Posterior vena cava (tissue), 2 donors: ENCODE measurements around the gene PSD2. TPM values are rescaled to one million over a fixed set of nuclear protein-coding genes. Genes with fewer than 3 reads are reported as not detected.
A peak's percentile ranks its signal among the peaks of the same experiment; 100 is the strongest.

Experiments
- DNase-seq: peaks from one replicate; pipeline ENCODE4 v3.0.0-alpha.2; 2020; ENCODE audit warnings: low spot score
- intact Hi-C, 2 donors: fragments of 100-400 bp; cut with DNase I; formaldehyde crosslinking; loops; one replicate each; pipeline versions ENCODE4 v1.14.1 to v1.14.2; 2022 to 2023
- total RNA-seq, 2 donors: library from RNA; stranded (reverse); fragmentation: NEBNext Ultra II Directional; extraction: Animal tissue kit (Norgen Biotek cat#: 25700); gene quantifications; one replicate each; pipeline ENCODE4 v1.2.1, GENCODE V29; 2021
- donor health status: DM: yes; HTN: yes; CAD: no.
- donor health status: DM: yes; HTN: yes; CAD: no.

The PSD2 gene
- total RNA-seq, 2 donors from 2014 or later, result 0.14 TPM

DNA sequence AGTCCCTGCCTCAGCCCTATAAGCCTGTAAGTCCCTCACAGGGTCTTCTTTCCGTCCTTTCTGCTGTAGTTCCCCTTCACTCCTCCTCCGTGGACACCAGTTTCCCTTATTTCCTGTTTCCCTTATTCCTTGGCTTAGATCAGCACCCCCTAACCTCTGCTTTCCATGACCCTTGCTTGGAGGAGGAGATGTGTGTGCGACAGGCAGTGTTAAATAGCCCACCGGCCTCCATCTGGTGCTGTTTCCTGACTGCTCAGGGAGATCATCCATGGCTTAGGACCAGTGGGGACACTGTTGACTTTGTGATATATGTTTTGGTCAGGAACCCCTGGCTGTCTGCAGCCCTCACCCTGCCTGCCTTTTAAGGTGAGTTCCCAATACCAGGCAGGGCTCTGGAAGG is 34.1 kb upstream of the PSD2 start:
- DNase-seq, result no peak
- intact Hi-C loops, result loop anchor here (2.0 to 5.0 kb wide), 2 partner anchors 31 to 49 kb away; no protein-coding TSS in a partner anchor

DNA sequence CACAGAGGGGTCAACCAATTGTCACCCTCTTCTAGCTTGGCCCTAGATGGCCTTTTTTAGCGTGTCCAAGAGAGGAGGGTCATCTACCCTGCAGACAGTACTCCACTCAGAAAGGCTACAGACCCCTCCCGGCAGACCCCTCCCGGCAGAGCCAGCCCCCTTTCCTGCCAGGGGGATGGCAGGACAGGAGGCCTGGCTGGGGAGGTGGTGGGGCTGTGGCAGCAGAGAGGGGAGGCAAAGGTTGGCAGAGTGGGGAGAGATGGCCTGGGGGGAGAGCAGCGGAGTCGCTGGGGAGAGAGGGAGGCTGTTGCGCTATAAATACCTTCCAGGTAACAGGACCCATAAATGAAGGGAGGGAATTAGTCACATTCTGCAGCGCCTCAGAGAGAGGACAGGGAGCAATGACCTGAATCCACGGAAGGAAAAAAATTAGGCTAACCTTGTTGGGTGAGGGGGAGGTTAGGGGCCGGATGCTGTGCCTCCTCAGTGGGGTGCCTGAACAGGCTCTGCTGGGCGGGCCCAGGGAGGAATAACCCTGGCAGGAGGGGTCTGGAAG is 32.9 kb upstream of the PSD2 start:
- no peak for DNase-seq
- intact Hi-C loops, result loop anchor here in 1 of 2 donors (5.0 kb wide), 1 partner anchor 50 kb away; no protein-coding TSS in a partner anchor

GRCh38 chr5:139763280-139763929 is 32.2 kb upstream of the PSD2 start:
- no peak for DNase-seq
- intact Hi-C loops, result loop anchor here in 1 of 2 donors (5.0 kb wide), 1 partner anchor 51 kb away; no protein-coding TSS in a partner anchor

DNA sequence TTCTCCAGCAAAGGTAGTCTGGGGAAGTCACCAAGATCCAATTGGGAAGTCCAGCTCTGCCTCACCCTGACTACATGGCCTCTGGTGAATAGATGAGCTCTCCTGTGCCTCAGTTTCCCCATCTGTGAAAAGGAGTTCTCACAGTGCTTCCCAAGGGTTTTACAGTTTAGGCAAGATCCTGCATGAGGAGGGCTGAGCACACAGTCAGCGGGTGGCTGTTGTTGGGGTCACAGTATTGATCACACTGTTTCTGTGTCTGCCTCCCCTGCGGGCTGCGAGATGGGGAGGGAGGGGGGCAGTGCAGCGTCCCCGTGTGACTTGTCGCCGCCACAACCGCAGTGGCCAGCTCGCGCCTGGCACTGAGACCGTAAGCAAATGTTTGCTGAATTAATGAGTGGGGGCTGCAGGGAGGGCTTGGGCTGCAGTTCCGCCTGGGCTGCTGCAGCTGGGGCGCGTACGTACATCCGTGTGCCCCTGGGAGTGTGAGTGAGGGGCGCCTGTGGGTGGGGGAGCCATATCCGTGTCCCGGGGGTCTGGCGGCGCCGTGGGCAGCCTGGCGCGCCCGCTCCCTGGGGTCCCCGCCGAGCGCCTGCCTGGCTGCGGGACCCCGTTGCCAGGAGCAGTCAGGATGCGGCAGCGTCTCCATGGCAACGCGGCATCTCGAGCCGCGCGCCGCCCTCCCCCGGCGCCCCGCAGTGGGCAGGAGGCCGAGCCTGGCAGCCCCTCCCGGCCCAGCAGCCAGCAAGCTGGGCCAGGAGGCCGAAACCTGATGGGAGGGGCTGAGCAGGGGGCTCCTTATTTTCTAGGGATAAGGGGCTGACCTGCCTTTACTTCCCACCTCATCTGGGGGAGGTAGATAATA is 31.4 kb upstream of the PSD2 start:
- intact Hi-C loops, result loop anchor here (2.0 to 5.0 kb wide), 3 partner anchors 52 to 129 kb away; no protein-coding TSS in a partner anchor
- no peak for DNase-seq

DNA sequence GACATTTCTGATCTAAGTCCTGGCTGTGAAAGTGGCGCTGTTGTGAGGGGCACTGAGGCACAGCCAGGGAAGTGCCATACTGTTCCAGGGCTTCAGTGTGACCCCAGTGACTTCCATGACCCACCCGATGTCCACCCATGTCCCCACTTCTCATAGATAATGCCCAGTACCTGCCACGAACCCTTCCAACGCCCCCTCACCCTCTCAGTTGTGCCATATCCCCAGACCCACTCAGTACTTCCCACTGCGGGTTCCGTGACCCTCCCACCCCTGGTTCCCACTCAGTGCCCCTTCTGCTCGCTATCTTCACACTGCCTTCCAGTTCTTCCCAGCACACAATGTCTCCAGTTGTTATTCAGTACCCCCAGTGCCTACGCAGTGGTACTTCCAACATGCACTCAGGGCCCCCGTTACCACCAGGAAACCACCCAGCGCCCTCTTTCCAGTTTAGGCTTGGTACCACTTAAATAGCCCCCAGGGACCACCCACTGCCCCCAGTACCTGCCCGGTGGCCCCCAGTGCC is 30.7 kb upstream of the PSD2 start:
- intact Hi-C loops, result loop anchor here (2.0 to 5.0 kb wide), 4 partner anchors 53 to 130 kb away; no protein-coding TSS in a partner anchor
- DNase-seq, result no peak

- DNase-seq, result peak; percentile 92
- intact Hi-C loops, result loop anchor here (2.0 to 5.0 kb wide), 3 partner anchors 55 to 131 kb away; no protein-coding TSS in a partner anchor
Measured at GRCh38 chr5:139765409-139766217, 30.0 kb upstream of the PSD2 start.

- DNase-seq, result no peak
- intact Hi-C loops, result loop anchor here in 1 of 2 donors (5.0 kb wide), 1 partner anchor 131 kb away; no protein-coding TSS in a partner anchor
Measured at GRCh38 chr5:139767960-139768359, 27.6 kb upstream of the PSD2 start.

- DNase-seq, result no peak
- intact Hi-C loops, result loop anchor here in 1 of 2 donors (5.0 kb wide), 1 partner anchor 132 kb away; no protein-coding TSS in a partner anchor
Measured at GRCh38 chr5:139768807-139769465, 26.7 kb upstream of the PSD2 start.

- intact Hi-C loops, result loop anchor here in 1 of 2 donors (5.0 kb wide), 1 partner anchor 132 kb away; no protein-coding TSS in a partner anchor
- DNase-seq, result no peak
Measured at GRCh38 chr5:139769477-139769876, 26.1 kb upstream of the PSD2 start.

GRCh38 chr5:139770722-139771121 is 24.9 kb upstream of the PSD2 start:
- no peak for DNase-seq
- intact Hi-C loops, result no loop called here

GRCh38 chr5:139772089-139772791 is 23.4 kb upstream of the PSD2 start:
- intact Hi-C loops, result no loop called here
- DNase-seq, result no peak

DNA sequence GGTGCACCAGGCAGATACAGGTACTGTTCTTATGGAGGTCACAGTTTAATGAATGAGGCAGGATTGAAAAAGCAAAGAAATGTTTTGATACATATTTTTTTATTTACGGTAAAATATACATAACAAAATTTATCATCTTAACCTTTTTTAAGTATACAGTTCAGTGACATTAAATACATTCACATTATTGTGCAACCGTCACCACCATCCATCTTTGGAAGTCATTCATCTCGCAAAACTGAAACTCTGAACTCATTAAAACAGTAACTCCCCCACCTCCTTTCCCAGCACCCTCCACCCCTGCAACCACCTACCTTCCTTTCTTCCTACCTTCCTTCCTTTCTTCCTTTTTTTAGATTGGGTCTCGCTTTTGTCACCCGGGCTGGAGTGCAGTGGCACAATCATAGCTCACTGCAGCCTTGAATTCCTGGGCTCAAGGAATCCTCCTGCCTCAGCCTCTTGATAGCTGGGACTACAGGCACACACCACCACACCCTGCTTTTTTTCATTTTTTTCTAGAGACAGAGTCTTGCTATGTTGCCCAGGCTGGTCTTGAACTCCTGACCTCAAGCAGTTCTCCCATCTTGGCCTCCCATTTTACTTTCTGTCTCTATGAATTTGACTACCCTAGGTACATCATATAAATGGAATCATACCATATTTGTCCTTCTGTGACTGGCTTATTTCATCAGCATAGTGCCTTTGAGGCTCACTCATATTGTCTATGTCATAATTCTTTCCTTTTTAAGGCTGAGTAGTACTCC is 22.5 kb upstream of the PSD2 start:
- intact Hi-C loops, result no loop called here

GRCh38 chr5:139774980-139775661 is 20.5 kb upstream of the PSD2 start:
- DNase-seq, result peak; percentile 95
- intact Hi-C loops, result no loop called here

More for the DNA sequence above, 22.5 kb upstream of the PSD2 start:
- no peak for DNase-seq

- intact Hi-C loops, result no loop called here
- DNase-seq, result no peak
Measured at GRCh38 chr5:139775872-139776271, 19.7 kb upstream of the PSD2 start.

GRCh38 chr5:139776861-139777260 is 18.7 kb upstream of the PSD2 start:
- DNase-seq, result no peak
- intact Hi-C loops, result no loop called here

DNA sequence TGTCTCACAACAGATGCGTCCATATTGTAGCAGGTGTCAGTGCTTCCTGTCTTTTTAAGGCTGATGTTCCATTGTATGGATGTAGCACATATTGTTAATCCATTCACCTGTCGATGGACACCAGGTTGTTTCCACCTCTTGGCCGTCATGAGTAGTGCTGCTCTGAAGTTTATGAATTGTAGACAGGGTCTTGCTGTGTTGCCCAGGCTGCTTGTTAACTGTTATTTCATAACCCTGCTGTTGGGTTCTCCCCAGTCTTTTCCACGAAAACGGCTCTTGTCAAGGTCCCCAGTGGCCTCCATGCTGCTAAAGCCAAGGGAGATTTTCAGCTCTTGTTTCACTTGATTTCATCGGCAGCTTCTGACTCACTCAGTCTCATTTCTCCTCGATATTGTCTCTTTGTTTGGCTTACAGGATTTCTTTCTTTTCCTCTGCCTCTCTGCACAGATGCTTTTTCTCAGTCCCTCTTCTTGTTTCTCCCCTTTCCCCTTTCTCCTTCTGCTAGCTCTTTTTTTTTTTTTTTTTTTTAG is 12.1 kb upstream of the PSD2 start:
- intact Hi-C loops, result no loop called here
- no peak for DNase-seq
